Spleen (tissue), 7 donors: ENCODE results near the gene INSIG2.

Source experiments
- POLR2A ChIP-seq, 3 donors: fragments of 450-650 bp; IDR thresholded peaks; one replicate each; pipeline ENCODE4 v1.5.1; 2017; ENCODE audit warnings: antibody characterized with exemption in 3 of 3, mild to moderate bottlenecking in 1 of 3
- POLR2AphosphoS5 ChIP-seq, 3 donors: sonication (generic); formaldehyde crosslinking; IDR thresholded peaks; one replicate each; pipeline ENCODE4 v1.5.1; 2017; ENCODE audit warnings: antibody characterized with exemption in 3 of 3
- TF ChIP-seq, protein P1 (sequence below), 11 experiments: fragments of 200-600 bp in 7 of 11; fragments of 450-650 bp in 4 of 11; sonication (generic) in 4 of 11; IDR thresholded peaks in 8 of 11; conservative IDR thresholded peaks in 3 of 11; 1 replicate in 7 of 11; 2 replicates in 4 of 11; pipeline versions ENCODE4 v1.4.0 to v1.8.0; 2016 to 2021; ENCODE audit warnings: antibody characterized with exemption in 11 of 11, inconsistent platforms in 4 of 11, mild to moderate bottlenecking in 1 of 11
- donor health status: DM: no; HTN: no; CAD: no; lungs with moderate emphysema.
- donor health status: DM: no; HTN: no; CAD: no.
- donor health status: DM: no; HTN: no; CAD: no.

DNA sequence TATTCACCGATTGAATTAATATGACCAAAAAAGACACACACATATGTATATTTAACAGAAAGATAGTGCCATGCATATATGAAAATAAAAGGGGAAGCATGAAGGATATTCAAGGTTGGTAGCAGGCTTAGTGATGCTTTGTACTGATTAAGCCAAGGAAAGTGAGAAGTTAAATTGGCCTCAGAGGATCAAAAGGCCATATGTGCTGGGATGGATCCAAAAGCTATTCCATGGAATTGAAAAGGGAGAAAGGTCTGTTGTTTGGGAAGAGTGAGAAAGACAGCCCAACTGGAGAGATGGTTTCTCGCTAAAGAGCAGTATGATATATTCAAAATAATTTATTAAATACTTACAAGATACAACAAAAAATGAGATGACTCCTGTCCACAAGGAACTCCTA lies 65.9 kb downstream of the INSIG2 start:
- TF ChIP-seq, protein P1, sequence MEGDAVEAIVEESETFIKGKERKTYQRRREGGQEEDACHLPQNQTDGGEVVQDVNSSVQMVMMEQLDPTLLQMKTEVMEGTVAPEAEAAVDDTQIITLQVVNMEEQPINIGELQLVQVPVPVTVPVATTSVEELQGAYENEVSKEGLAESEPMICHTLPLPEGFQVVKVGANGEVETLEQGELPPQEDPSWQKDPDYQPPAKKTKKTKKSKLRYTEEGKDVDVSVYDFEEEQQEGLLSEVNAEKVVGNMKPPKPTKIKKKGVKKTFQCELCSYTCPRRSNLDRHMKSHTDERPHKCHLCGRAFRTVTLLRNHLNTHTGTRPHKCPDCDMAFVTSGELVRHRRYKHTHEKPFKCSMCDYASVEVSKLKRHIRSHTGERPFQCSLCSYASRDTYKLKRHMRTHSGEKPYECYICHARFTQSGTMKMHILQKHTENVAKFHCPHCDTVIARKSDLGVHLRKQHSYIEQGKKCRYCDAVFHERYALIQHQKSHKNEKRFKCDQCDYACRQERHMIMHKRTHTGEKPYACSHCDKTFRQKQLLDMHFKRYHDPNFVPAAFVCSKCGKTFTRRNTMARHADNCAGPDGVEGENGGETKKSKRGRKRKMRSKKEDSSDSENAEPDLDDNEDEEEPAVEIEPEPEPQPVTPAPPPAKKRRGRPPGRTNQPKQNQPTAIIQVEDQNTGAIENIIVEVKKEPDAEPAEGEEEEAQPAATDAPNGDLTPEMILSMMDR (IDR thresholded peaks at IDR 0.05 in 8 of 11, conservative IDR thresholded peaks at IDR 0.05 in 3 of 11): no peak
- TF ChIP-seq POLR2A (IDR thresholded peaks at IDR 0.05) (no peak), POLR2AphosphoS5 (IDR thresholded peaks at IDR 0.05) (no peak)
